Frontal cortex (tissue), 4 donors: Measurements from ENCODE around the gene KCNAB1. TPM values are rescaled to one million over a fixed set of nuclear protein-coding genes. Genes with fewer than 3 reads are reported as not detected.
A peak's percentile ranks its signal among the peaks of the same experiment; 100 is the strongest.

Source experiments
- DNase-seq, 2 donors: peaks; one replicate each; pipeline ENCODE4 v3.0.0; 2012; ENCODE audit warnings: low spot score in 2 of 2
- FAIRE-seq: peaks from 2 replicates; lab custom pipeline; 2012; peaks lifted over from hg19 to GRCh38; lab: Jason Lieb, UNC
- total RNA-seq: library from RNA; depleted of rRNA; stranded (reverse); fragments of >200 nt; gene quantifications from one replicate; pipeline ENCODE4 v1.2.3, GENCODE V29; 2014
- donor health status: control.
- donor health status: control.
- donor health status: control.

KCNAB1 gene
- total RNA-seq, 1 donor from 2014 or later, result 31.4 TPM

DNA sequence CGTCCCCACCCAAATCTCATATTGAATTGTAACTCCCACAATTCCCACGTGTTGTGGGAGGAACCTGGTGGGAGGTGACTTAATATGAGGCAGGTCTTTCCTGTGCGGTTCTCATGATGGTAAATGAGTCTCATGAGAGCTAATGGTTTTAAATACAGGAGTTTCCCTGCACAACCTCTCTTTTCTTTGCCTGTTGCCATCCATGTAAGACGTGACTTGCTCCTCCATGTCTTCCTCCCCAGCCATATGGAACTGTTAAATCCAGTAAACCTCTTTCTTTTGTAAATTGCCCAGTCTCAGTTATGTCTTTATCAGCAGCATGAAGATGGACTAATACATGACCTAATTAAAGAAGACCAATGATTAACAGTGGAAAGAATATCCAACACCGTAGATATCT is 377.9 kb downstream of the KCNAB1 start:
- DNase-seq (no peak), FAIRE-seq (no peak)

DNA sequence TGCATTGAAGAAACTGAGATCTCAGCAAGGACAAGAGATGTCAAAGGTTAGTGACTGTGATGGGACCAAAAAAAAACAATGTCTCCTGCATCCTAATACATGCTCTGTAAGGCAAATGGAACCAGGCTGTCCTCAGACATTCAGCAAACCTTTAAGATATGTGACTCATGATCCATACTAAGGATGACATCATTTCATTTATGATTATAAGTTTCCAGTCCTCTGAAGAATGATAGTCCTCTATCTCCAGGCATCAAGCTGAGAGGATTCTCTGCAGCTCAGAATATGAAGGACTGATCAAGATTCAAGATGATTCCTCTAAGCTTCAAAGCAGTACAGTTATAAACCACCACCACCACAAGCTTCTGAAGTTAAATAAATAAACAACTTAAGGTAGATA is 386.9 kb downstream of the KCNAB1 start:
- FAIRE-seq, result no peak
- no peak for DNase-seq

DNA sequence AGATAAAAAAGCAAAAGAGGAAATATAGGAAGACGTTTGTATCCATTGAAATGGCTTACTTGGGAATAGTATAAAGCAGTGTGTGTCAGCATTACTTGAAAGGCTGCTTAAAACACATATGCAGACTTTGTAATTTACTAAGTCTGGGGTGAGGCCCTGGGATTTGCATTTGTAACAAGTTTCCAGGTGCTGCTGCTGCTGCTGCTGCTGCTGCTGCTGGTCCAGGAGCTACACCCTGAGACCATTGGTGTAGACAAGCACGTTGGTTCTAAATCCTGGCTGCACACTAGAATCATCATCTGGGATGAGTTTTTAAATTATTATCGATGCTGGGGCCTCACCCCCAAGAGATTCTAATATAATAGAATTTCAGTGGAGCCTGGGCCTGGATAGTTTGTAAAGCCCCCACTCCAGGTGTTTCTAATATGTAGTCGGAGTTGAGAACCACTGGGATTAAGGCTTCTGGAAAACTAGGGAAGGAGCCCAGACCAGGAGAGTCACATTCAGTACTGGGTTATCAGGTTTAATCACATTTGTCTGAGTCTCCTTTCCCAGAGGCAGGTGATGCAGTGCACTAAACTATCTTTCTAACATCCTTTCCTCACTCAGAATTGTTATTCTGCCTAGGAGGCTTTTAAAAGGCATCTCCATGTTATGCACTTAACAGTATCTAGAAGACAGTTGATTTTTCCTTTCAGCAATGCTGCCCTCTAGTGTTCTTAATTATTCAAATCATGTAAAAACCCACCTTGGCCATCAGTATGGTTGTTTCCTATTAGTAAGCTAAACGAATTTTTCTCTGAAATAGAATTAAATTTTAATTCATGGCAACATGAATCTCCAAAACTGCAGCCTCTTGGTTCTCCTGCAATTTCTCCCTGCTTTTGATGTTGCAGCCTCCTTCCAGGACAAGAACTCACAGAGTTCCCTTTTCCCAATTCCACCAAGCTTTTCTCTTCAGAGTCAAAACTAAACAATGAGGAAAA is 389.1 kb downstream of the KCNAB1 start:
- FAIRE-seq (peak; percentile 23), DNase-seq (peak; percentile 28 to 60)

DNA sequence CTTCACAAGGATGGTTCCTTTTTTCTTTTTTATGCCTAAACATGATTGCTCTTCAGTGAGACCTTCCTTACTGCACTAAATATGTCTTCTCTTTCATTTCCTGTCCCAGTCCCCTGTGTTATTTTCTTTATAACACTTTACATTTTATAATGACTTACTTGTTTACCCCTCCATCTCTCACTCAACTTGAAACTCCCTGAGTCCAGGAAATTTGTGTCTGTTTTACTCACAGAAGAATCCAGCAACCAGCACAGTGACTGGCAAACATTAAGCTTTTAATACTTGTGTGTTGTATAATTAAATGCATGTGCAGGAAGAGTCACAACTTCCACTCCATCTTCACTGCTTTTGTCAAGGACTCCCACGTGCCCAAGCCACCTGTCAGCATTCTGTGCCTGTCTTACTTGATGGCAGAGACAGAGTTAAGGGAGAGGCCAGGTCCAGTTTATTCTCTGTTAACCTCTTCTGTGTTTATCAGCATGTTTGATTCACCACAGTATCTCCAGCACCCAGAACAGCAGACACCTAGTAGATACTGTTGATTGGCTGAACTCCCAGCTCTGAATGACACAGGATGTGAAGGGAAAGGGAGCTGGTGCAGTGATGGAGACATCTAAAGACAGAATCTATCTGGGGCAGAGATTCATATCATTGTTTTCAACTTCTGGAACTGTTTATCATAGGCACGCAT is 391.8 kb downstream of the KCNAB1 start:
- DNase-seq (no peak), FAIRE-seq (no peak)

DNA sequence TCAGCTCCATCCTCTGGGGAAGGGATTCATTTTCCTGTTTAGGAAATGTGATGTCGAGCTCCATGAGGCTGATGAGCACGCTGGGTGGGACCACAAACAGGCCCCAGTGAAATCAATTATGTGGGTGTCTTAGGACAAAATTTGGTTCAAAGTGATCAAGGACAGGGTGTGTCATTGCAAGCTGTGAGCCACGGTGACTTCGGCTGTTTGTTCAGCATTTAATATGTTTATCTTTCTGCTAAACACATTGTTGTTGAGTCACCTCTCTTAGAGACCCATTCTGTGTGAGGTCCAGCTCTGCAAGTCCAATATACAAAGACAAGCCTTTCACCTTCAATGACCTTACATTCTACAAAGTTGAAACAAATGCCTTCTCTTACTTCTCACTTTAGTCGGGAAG is 393.2 kb downstream of the KCNAB1 start:
- FAIRE-seq (no peak), DNase-seq (no peak)

DNA sequence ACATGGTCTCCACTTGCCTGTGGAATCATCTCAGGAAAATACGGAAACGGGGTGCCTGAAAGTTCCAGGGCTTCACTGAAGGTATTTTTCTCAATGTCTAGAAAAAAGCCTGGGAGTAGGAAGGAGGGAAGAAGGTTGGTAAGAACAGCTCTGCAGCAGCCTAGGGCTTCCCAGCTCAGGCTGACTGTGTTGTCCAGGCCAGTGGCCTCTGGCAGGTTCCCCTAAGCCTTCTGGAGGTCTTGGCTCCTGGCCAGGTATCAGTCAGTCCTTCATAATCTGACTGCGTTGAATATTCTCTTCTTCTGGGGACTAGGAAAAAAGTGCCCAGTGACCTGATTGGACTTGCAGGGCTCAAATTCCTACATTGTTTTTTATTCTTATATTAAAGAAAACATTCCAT is 395.9 kb downstream of the KCNAB1 start:
- DNase-seq (no peak), FAIRE-seq (no peak)

DNA sequence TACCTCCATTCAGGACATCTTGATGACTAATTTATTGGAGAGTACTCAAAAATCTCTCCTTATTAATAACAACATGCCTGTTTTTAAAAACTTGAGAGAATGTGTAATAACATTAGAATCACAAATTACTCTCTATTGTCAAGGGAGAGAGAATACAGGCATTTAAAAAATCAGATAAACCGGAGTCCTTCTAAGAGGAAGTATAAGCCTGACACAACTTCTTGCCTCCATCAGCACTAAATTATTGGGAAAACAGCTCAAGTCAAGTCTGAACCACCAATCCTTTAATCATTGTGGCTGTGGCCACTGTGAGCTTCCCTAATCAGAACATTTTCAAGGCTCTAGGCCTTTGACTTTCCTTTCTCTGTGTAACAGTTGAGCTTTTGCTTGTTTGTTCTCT is 396.6 kb downstream of the KCNAB1 start:
- DNase-seq (no peak), FAIRE-seq (no peak)

DNA sequence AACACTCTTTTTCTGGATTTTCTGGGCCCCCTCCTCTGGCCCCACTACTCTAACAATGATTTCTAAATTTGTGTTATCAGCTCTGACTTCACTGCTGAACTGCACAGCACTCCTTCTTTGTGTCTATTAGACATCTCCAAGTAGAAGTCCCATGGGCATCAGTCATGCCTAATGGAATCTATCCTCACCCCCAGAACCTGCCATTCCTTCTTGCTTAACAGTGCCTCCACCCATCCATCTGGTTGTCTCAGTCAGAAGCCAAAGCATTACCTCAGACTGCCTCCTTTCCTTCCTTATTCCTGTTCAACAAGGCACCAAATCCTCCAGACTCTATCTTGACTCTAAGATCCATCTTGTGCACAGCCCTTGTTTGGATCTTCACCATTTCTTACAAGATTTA is 398.3 kb downstream of the KCNAB1 start:
- FAIRE-seq (no peak), DNase-seq (no peak)

DNA sequence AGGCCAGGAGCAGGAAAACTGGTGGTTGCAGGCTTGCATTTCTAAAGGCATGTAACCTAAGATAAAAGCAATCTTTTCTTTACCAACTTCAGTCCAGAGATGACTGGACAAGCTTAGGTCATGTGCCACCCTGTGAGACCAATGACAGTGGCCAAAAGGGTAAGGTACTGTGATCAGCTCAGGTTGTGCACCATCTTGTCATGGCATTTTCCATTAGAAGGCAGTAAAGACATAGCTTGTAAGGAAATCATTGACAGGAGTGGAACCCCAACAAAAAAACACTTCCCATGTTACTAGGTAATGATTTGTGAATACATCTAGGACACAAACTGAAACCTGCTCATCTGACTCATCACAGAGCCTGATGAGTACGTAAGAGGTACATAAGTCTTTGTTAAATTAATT is 399.4 kb downstream of the KCNAB1 start:
- no peak for DNase-seq
- no peak for FAIRE-seq

DNA sequence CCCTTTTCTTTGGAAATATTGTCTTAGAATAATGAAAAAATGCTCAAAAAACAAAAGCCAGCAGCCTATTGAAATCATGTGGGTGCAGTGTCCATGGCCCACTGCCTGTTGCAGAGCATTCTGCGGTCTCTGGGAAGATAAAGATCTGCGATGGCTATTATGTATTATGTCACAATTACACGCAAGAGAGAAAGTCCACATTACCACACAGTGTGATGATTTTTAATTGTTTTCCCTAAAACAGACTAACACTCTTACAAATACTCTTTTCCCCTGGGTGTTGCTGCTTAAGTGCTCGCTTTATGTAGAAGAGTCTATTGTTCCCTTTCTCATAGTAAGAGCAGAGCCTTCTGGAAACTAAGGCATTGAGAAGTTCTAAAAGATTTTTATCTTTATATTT is 402.3 kb downstream of the KCNAB1 start:
- FAIRE-seq (no peak), DNase-seq (no peak)

DNA sequence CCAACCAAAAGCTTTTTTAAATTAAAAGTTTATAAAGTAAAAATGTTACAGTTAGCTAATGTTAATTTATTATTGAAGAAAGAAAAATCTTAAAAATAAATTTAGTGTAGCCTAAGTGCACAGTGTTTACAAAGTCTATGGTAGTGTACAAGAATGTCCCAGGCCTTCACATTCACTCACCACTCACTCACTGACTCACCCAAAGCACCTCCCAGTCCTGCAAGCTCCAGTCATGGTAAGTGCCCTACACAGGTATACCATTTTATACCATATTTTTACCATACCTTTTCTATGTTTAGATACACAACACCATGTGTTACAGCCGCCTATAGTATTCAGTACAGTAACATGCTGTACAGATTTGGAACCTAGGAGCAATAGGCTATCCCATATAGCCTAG is 405.4 kb downstream of the KCNAB1 start:
- FAIRE-seq, result no peak
- no peak for DNase-seq

DNA sequence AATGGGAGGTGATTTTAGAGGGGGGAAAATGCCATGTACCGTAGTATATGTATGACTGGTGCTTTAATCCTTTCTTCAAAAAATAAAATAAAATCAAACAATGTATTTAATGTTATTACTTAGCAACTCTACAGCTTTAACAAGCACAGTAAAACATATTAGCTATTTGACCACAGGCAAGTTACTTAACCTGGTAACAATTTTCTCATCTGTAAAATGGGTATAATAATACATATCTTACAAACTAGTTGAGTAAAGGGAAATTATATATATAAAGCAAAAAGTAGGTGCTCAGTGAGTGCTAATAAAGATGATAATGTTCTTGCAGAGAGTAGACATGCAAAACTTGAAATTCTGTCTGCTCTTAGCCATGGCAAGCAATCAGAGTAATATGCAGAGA is 406.7 kb downstream of the KCNAB1 start:
- DNase-seq, result no peak
- no peak for FAIRE-seq

DNA sequence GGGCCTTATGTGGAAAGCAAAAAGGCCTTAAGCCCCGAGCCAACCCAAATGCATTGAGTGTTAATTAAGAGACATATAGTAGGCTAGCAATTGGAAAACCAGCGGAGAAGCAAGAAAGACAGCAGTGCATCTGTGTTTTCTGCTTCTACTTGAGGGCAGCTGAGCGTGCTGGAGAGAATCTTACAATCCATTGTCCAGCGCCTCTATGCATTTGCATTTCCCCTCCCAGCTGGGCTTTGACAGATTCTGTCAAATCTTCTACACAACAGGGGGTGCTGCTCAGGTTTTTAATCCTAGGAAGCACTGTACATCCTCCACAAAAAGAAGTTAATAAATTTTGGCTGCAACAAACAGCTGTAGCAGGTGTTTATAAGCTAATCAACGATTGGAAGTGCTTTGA is 410.6 kb downstream of the KCNAB1 start:
- FAIRE-seq (no peak), DNase-seq (no peak)

DNA sequence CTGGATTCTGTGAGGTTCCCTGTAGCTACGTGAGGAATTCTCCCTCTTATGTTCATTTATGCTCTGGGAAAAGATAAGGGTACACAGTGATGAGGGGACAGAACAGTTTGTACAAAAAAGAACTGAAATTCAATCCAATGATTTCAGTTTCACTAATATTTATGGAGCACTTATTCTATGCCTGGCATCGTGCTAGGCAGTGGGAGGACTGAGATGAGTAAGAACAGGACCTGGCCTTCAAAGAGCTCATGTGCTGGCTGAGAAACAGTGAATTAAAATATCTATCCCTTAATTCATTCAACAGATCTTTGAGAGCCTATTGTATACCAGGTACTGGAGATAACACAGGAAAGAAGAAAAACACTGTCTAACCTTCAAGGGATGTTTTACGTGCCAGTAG is 412.4 kb downstream of the KCNAB1 start:
- FAIRE-seq (no peak), DNase-seq (no peak)

DNA sequence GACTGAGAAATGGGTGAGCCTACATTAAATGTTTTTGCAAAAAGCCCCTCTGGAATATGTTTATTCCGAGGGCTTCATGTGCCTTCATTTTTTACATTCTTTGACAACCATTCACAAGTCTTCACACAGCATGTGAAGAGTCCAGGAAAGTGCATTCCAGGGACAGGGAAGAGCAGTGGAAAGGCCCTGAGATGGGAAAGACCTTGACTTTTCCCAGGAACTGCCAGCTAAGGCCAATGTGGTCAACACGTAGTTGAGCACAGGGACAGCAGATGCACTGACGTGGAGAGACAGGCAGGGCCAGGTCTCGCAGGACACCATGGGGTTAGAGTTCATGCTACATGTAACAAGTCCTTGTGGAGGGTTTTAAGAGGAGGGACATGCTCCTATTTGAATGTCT is 412.8 kb downstream of the KCNAB1 start:
- no peak for FAIRE-seq

DNA sequence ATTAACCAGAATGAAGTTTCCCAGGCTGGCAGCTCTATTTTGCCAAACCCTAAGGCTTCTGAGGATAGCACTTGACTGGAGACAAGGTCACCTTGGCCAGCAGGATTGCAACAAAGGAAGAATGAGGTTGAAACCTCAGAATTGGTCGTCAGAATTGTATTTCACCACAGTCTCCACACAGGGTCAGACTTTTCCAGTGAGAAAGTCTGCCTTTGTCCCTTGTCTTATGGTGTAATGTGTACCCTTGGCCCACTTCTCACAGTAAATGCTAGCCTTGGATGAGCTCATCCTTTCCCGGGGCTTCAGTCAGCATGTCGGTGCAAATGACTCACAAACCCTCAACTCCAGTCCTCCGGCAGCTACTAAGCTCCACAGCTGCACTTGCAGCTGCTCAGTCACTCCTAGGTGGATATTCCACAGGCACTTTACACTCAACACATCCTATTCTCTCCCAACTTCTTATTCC is 414.8 kb downstream of the KCNAB1 start:
- FAIRE-seq, result no peak

More for the DNA sequence above, 412.8 kb downstream of the KCNAB1 start:
- DNase-seq, result no peak

DNA sequence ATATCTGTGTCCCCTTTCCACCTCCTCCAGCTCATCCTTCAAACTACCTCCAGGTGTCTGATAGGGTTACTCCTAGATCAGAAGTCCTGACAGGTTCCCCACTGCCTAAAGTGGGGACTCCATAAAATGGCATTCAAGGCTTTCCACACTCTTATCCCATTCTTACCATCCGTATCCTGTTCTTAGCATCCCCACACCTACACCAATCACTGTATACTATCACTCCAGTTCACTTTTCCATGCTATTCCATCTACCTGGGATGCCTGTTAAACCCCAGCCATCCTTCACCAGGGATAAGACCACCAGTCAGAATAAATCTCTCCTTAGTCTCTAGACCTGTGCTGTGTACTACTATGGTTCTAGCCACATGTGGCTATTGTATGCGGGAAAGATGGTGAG is 415.4 kb downstream of the KCNAB1 start:
- FAIRE-seq (no peak), DNase-seq (no peak)

More for the DNA sequence above, 414.8 kb downstream of the KCNAB1 start:
- DNase-seq, result peak; percentile 15 to 62

DNA sequence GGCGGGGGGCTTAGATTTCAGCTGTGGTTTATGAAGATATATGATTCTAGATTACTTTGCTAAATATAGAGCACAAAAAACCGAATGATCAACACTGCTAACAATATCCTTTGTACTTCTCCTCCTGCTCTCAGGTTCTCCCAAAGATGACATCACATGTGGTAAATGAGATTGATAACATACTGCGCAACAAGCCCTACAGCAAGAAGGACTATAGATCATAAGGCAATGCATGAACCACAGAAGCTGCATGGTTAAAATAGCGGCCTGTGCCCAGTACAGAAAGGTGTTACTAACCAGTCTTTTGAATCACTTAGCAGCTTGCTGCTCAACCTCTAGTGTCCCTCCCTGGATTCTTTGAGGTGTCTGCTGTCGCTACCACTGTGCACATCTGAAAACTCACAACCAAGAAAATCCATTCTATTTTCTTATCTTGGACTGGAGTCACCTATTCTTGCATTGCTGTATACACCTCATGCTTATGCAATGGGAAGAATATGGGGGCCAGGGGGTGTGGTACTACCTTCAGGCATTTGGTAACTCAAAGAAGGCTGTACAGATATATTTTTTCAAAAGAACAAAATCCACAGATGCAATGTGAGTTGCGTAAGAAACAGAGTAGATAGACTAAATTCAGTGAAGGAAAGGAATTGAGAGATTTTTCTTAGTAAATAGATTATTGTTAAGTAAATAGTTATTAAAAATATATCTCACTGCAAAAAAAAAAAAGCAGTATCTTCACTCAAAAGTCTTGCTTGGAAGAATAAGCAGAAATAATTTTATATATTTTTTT is 416.3 kb downstream of the KCNAB1 start:
- no peak for FAIRE-seq
- no peak for DNase-seq

DNA sequence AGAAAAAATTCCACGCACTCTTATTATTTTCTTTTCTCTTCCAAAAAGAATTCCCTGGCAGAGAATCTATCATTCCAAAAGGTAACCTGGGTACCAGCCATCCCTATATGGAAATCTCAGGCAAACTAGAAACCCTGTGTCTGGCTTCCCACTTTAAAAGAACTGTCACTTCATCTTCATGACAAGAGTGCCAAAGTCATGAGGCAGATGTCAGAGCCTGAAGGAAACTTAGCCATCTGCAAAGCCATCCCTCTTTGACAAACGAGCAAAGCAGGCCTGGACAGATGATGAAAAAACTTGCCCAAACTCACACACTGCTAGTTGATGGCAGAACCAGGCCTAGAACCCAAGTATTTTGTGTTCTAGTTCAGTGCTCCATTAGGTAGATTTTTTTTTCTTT is 418.7 kb downstream of the KCNAB1 start:
- DNase-seq (no peak), FAIRE-seq (no peak)

DNA sequence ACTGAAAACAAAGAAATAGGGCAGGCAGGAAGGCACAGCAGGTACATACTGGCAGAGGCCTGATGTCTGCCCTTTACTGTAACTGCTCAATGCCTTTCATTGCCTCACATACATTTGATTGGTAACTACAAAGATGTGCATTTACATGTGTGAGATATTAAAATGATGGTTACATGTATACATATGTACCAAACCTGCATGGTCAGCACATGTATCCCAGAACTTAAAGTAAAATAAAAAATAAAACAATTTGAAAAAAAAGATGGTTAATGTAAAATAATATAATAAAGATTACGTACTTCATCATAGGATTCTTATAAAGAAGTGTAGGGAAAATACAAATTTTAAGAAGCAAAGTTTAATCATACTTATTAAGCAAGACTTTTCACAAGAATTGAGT is 419.4 kb downstream of the KCNAB1 start:
- no peak for FAIRE-seq
- DNase-seq, result no peak
